Ectodermal cell (in vitro differentiated cells): ENCODE results near the gene TMEM132D.

Source experiments
- H3K27ac ChIP-seq: 2 replicates; pipeline ENCODE4 v1.7.0; 2013; ENCODE audit warnings: mild to moderate bottlenecking, low read depth, low read length; ENCODE audit not compliant: insufficient read depth, poor library complexity, severe bottlenecking
- H3K27me3 ChIP-seq: 2 replicates; pipeline ENCODE4 v1.7.0; 2013; ENCODE audit warnings: mild to moderate bottlenecking, low read length; ENCODE audit not compliant: insufficient read depth, control insufficient read depth, poor library complexity, severe bottlenecking
- H3K36me3 ChIP-seq: one replicate; pipeline ENCODE4 v1.7.0; 2013; ENCODE audit warnings: low read length; ENCODE audit not compliant: control insufficient read depth, insufficient read depth
- H3K4me1 ChIP-seq: one replicate; pipeline ENCODE4 v1.7.0; 2013; ENCODE audit warnings: low read length; ENCODE audit not compliant: control insufficient read depth, insufficient read depth
- H3K4me3 ChIP-seq: 2 replicates; pipeline ENCODE4 v1.7.0; 2013; ENCODE audit warnings: low read depth, low read length, control low read depth; ENCODE audit not compliant: insufficient read depth
- H3K9me3 ChIP-seq: 2 replicates; pipeline ENCODE4 v1.7.0; 2013; ENCODE audit warnings: mild to moderate bottlenecking, low read length, moderate library complexity; ENCODE audit not compliant: control insufficient read depth
- WGBS, 2 experiments: methylation state at CpG; one replicate each; pipeline ENCODE4 v1.1.7; 2013; ENCODE audit warnings: missing lambda C conversion rate in 2 of 2; 5-methylcytosine and 5-hydroxymethylcytosine counted together

Gene TMEM132D

GRCh38 chr12:129538137-129538536 is 365.7 kb downstream of the TMEM132D start:
- Histone ChIP-seq H3K27ac (no peak overlapping the region), H3K9me3 (no peaks in the 10 kb centered on the region), H3K4me3 (no peak overlapping the region), H3K36me3 (no peaks in the 10 kb centered on the region), H3K4me1 (no peaks in the 10 kb centered on the region), H3K27me3 (no peaks in the 10 kb centered on the region)
- 81 to 90% methylated on average over 3 of the region's 3 CpGs for WGBS, 2 experiments

- H3K36me3 ChIP-seq: no peaks in the 10 kb centered on the region
- no peak overlapping the region for H3K4me3 ChIP-seq
- H3K27ac ChIP-seq: no peak overlapping the region
- H3K4me1 ChIP-seq: no peaks in the 10 kb centered on the region
- H3K27me3 ChIP-seq: no peaks in the 10 kb centered on the region
- H3K9me3 ChIP-seq: no peaks in the 10 kb centered on the region
- 91 to 100% methylated on average over 1 to 2 of the region's 3 CpGs for WGBS, 2 experiments
Measured at GRCh38 chr12:129534966-129535750, 368.7 kb downstream of the TMEM132D start.

GRCh38 chr12:129532707-129533499 is 370.9 kb downstream of the TMEM132D start:
- Histone ChIP-seq H3K27me3 (no peaks in the 10 kb centered on the region), H3K4me1 (no peaks in the 10 kb centered on the region), H3K36me3 (no peaks in the 10 kb centered on the region), H3K27ac (no peak overlapping the region), H3K4me3 (no peak overlapping the region), H3K9me3 (no peaks in the 10 kb centered on the region)
- 61 to 62% methylated on average over 17 of the region's 17 CpGs for WGBS, 2 experiments

GRCh38 chr12:129532082-129532481 is 371.7 kb downstream of the TMEM132D start:
- Histone ChIP-seq H3K36me3 (no peaks in the 10 kb centered on the region), H3K4me1 (no peaks in the 10 kb centered on the region), H3K4me3 (no peak overlapping the region), H3K27ac (no peak overlapping the region), H3K9me3 (no peaks in the 10 kb centered on the region), H3K27me3 (no peaks in the 10 kb centered on the region)
- 88 to 91% methylated on average over 7 of the region's 7 CpGs for WGBS, 2 experiments

- 63 to 65% methylated on average over 13 of the region's 13 CpGs for WGBS, 2 experiments
- no peaks in the 10 kb centered on the region for H3K27me3 ChIP-seq
- H3K4me3 ChIP-seq: no peak overlapping the region
- no peaks in the 10 kb centered on the region for H3K4me1 ChIP-seq
- H3K36me3 ChIP-seq: no peaks in the 10 kb centered on the region
- H3K27ac ChIP-seq: no peak overlapping the region
- no peaks in the 10 kb centered on the region for H3K9me3 ChIP-seq
Measured at GRCh38 chr12:129530984-129531383, 372.8 kb downstream of the TMEM132D start.

- H3K9me3 ChIP-seq: no peaks in the 10 kb centered on the region
- H3K27ac ChIP-seq: no peak overlapping the region
- no peaks in the 10 kb centered on the region for H3K36me3 ChIP-seq
- whole genome bisulfite sequencing, 2 experiments: 90 to 91% methylated on average over 6 of the region's 6 CpGs
- no peak overlapping the region for H3K4me3 ChIP-seq
- no peaks in the 10 kb centered on the region for H3K4me1 ChIP-seq
- H3K27me3 ChIP-seq: no peaks in the 10 kb centered on the region
Measured at GRCh38 chr12:129530517-129530916, 373.3 kb downstream of the TMEM132D start.

GRCh38 chr12:129527506-129527905 is 376.3 kb downstream of the TMEM132D start:
- no peak overlapping the region for H3K4me3 ChIP-seq
- H3K36me3 ChIP-seq: no peaks in the 10 kb centered on the region
- no peaks in the 10 kb centered on the region for H3K9me3 ChIP-seq
- H3K4me1 ChIP-seq: no peaks in the 10 kb centered on the region
- 64 to 96% methylated on average over 1 to 3 of the region's 3 CpGs for WGBS, 2 experiments
- no peaks in the 10 kb centered on the region for H3K27me3 ChIP-seq
- no peak overlapping the region for H3K27ac ChIP-seq

GRCh38 chr12:129523621-129524020 is 380.2 kb downstream of the TMEM132D start:
- H3K9me3 ChIP-seq: no peaks in the 10 kb centered on the region
- H3K27me3 ChIP-seq: no peaks in the 10 kb centered on the region
- 91 to 100% methylated on average over 1 to 2 of the region's 2 CpGs for WGBS, 2 experiments
- H3K27ac ChIP-seq: no peak overlapping the region
- no peak overlapping the region for H3K4me3 ChIP-seq
- no peaks in the 10 kb centered on the region for H3K36me3 ChIP-seq
- no peaks in the 10 kb centered on the region for H3K4me1 ChIP-seq

GRCh38 chr12:129520739-129521138 is 383.1 kb downstream of the TMEM132D start:
- no peaks in the 10 kb centered on the region for H3K36me3 ChIP-seq
- no peaks in the 10 kb centered on the region for H3K27me3 ChIP-seq
- no peak overlapping the region for H3K27ac ChIP-seq
- H3K4me3 ChIP-seq: no peak overlapping the region
- no peaks in the 10 kb centered on the region for H3K4me1 ChIP-seq
- no peaks in the 10 kb centered on the region for H3K9me3 ChIP-seq
- 89 to 90% methylated on average over 1 of the region's 1 CpG for WGBS, 2 experiments

GRCh38 chr12:129503802-129504201 is 400.0 kb downstream of the TMEM132D start:
- H3K36me3 ChIP-seq: no peaks in the 10 kb centered on the region
- WGBS, 2 experiments: 93 to 95% methylated on average over 1 of the region's 1 CpG
- H3K4me1 ChIP-seq: no peaks in the 10 kb centered on the region
- H3K9me3 ChIP-seq: no peaks in the 10 kb centered on the region
- H3K27ac ChIP-seq: no peak overlapping the region
- H3K4me3 ChIP-seq: no peak overlapping the region
- no peaks in the 10 kb centered on the region for H3K27me3 ChIP-seq
